GM19351 (cell line): ENCODE measurements around the gene EPN3.

Experiments
- ATAC-seq: cut with Tn5 transposase; IDR thresholded peaks from one replicate; pipeline ENCODE4 v1.9.1; 2021; ENCODE audit warnings: mild to moderate bottlenecking, moderate library complexity; ENCODE audit not compliant: unreplicated experiment

EPN3 gene

DNA sequence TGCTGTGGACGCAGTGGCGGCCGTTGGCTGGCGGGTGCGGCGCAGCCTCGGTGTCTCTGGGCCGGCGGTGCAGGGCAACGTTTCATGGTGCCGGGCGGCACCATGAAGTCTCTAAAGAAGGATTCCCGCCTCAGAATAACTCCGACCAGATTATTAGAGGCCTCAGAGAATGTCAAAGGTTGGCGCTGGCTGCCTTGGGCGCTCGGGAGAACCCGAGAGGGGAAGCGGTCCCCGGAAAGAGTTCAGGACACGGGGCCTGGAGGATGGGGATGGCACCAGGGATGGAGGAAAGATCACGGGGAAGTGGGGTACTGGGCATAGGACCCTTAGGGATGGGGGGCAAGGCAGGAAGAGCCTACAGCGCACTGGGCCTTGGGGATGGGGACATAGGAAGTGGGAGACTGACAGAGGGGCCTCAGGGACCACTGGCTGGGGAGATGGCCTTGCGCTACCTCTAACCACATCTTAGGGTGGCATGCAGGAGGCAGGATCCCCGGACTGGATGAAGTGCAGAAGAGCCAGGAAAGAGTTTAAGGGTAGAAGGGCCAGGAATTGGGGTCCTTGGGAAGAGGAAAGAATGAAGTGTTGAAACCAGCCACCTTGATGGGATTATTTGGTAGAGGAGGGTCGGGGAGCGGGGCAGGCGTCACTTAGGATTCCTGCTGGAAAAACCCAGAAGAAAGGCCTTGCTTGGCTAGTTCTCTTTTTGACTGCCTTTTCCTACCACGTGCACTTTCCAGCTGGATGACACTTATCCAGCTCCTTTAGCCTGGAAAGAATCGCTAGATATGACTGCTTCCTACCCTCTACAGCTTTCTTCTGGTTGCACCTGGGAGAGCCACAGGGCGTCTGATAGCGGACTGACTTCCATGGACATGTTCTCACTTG, 23.7 kb upstream of the EPN3 start:
- ATAC-seq = no peak

DNA sequence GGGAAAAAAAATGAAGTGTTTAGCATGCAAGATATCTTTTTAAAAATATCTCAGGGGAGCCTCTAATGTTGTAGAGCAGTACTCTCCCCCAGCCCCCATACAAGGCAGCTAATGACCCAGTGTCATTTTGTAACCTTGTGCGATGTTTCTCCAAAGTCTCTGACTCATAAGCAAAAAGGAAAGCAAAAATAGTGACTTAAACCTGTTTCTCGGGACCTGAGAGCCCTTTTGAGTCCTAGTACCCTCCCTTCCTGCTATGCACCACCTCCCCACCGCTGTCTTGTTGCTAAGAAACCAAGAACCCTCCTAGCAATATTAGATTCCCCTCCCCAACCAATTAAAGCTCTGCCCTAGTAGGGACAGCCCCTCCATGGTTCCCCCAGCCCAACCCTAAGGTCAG, 21.5 kb upstream of the EPN3 start:
- peak; percentile 80 for ATAC-seq

GRCh38 chr17:50513495-50513894, 19.0 kb upstream of the EPN3 start:
- no peak for ATAC-seq

DNA sequence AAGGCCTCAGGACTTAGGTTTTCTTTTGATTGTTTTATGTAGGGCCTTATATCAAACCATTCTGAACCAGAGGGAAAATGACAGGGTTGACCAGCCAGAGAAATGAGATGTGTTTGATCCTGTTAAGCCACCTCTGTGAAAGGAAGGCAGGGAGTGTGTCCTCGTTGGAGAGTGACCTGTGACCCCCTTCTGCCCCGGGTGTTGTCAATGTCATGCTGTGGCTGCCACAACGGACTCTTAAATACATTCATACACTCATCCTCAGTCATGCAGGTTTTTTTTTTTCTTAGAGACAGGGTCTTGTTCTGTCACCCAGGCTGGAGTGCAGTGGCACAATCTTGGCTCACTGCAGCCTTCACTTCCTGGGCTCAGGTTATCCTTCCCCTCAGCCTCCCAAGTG, 18.1 kb upstream of the EPN3 start:
- no peak for ATAC-seq

GRCh38 chr17:50514936-50515702, 17.4 kb upstream of the EPN3 start:
- no peak for ATAC-seq

DNA sequence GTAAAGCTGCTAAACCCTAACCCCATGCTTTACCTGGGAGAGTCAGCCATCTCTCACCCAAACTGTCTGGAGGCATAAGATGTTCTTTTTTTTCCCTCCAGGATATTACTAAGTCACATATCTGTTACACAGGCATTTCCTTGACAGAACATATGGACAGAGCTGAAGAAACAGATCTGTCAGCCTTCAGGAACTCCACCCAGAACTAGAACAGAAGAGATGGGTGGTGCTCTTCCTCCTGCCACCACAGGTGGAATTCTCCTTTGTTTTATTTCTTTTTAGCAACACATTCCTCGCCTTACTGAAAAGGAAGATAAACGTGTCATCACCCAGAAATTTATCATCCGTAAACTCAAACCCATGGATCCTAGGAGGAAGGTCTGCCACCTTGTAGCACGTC, 15.5 kb upstream of the EPN3 start:
- no peak for ATAC-seq

GRCh38 chr17:50517504-50518383, 14.8 kb upstream of the EPN3 start:
- ATAC-seq = no peak

GRCh38 chr17:50518384-50519023, 14.0 kb upstream of the EPN3 start:
- ATAC-seq = no peak

- ATAC-seq = no peak
Observed at GRCh38 chr17:50519141-50519834, 13.2 kb upstream of the EPN3 start.

- ATAC-seq = no peak
Observed at GRCh38 chr17:50520483-50520882, 12.1 kb upstream of the EPN3 start.

GRCh38 chr17:50521514-50521913, 11.0 kb upstream of the EPN3 start:
- ATAC-seq = no peak

- no peak for ATAC-seq
Observed at GRCh38 chr17:50522766-50523165, 9.8 kb upstream of the EPN3 start.

GRCh38 chr17:50523208-50523607, 9.3 kb upstream of the EPN3 start:
- ATAC-seq = no peak

GRCh38 chr17:50524838-50525237, 7.7 kb upstream of the EPN3 start:
- ATAC-seq = no peak

DNA sequence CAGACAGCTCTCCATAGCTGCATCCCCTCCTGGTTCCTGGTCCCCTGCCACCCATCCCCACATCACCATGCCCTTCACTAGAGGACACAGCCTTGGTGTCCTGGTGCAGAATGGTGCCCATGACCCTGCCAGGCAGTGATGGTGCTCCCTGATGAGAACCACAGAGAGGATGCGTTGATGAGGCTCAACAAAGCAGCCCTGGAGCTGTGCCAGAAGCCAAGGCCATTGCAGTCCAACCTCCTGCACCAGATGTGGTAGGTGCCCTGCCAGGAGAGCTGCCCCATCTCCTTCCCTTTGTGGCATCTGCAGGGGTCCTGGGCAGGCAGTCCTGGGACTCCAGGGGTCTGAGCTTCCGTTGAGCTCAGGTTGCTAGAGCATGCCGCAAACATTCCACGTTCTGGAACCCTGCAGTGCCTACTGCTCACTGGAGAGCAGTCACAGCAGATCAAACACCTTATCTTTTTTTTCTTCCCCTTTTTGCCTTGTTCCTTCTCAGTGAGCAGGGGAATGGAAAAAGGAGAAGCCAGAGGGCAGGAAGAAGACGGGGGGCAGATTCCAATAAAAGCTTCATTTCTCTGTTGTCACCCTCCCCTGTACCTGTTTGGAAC, 5.3 kb upstream of the EPN3 start:
- ATAC-seq = no peak

GRCh38 chr17:50527949-50528474, 4.5 kb upstream of the EPN3 start:
- ATAC-seq = no peak

DNA sequence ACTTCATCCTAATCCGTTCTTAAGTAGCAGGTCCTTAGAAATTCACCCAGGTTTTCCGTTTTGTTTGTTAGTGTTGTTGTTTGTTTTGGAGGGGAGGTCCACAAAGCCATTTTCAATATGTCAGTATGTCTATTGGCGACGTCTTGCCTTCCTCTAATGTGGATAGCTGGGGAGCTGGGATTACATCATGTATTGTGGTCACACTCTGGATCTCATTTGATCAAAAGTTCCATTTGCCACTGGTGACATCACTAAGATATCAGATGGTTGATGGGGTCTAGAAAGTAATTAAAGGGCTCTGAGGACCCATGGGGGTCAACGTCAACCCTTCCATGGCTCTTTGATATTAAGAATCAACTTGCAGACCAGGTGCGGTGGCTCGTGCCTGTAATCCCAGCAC, 2.7 kb upstream of the EPN3 start:
- no peak for ATAC-seq

- no peak for ATAC-seq
Observed at GRCh38 chr17:50531428-50532025, 1.0 kb upstream of the EPN3 start.

GRCh38 chr17:50533185-50533584, 650 bp downstream of the EPN3 start:
- ATAC-seq = no peak
